ENCODE results near the gene CACNA2D3. TPM values are rescaled to one million over a fixed set of nuclear protein-coding genes. Genes with fewer than 3 reads are reported as not detected.

The CACNA2D3 gene
- total RNA-seq, 1 donor from 2014 or later, result 35.5 TPM

DNA sequence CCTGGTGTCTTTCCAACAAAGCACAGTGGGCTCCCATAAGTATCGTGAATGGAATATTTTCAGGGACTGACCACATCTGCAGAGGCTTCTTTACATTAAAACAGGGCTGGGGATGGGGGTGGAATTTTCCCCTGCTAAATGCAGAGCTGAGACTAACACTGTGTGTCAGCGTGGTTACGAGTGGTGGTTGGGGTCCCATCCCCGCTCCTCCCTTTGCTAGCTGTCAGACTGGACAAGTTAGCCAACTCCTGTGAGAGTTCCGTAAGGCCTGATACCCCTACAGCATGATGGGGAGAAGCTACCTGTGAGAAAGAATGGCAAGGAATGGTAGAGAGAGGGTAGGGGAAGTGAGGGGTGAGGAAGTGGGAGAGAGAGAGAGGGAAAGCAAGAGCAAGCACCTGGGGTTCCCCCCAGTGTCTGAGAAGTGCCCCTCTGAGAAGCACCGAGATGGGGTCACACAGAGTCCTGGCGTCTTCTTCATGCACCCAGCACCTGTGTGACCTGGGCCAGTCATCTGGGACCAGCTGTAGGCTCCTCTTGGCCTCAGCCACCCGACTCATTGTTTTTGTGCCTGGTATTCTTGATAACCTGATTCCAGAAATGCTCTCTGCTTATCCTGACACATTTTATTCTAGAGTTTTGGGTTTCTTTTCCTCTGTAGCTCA is 395.8 kb downstream of the CACNA2D3 start:
- no peak for ATAC-seq (ENCODE audit: poor library complexity)
- intact Hi-C loops (cut with DNase I), result no loop called here
- no peak for DNase-seq

DNA sequence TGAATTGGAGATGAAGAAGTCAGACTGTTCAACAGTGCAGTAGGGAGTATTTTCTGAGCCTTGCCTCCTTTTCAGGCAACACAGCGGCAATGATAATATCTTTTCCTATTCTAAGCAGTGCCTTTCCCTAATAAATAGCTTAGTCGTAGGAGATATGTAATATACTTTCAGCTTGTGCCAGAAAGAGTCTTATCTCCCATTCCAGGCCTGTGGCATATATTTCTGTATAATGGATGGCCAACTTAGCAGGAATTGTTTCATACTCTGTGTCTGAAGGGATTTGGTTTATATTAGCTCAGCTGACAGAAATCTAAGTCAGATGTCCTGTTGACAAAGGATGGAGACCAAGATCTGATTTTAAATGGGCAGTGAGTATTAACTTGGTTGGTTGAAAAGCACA is 397.1 kb downstream of the CACNA2D3 start:
- no peak for ATAC-seq (ENCODE audit: poor library complexity)
- no peak for DNase-seq
- intact Hi-C loops (cut with DNase I), result no loop called here

DNA sequence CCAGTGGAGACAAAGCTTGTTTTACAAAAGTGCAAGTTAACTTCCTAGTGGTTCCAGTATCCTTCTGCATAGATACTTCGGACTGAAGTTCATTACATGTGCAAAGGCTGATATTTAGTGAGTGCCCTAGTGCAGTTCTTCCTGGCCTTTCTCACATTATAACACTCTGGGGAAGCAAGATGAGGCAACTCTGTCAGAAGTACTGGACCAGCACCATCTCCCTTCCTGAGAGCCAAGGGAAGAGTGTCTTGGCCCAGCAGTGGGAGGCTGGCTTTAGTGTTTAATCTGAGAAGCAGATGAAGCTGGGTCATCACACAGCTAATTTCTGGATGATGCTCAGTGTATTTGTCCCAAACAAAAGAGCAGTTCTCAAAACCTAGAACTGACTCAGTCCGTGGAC is 397.7 kb downstream of the CACNA2D3 start:
- intact Hi-C loops (cut with DNase I), result no loop called here
- no peak for ATAC-seq (ENCODE audit: poor library complexity)
- no peak for DNase-seq

DNA sequence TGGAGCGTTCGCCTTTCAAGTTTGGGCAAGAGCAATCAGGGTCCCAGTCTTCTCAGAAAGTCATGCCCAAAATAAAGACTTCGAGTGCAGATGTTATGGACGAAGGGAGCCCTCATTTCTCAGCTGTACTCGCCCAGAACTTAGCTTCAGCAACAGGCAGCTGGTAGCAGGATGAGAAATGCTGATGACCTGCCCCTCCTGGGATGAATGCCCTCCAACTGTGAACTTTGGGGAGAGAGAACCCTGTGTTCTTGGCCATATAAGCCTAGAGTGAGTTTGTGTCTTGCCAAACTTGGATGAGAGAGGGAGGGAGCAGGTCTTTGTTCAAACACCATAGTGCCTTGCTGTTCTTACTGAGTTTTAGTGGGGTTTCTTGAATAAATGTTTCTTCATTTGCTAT is 405.2 kb downstream of the CACNA2D3 start:
- intact Hi-C loops (cut with DNase I), result no loop called here
- DNase-seq (no peak), ATAC-seq (ENCODE audit: poor library complexity) (peak; percentile 46)

DNA sequence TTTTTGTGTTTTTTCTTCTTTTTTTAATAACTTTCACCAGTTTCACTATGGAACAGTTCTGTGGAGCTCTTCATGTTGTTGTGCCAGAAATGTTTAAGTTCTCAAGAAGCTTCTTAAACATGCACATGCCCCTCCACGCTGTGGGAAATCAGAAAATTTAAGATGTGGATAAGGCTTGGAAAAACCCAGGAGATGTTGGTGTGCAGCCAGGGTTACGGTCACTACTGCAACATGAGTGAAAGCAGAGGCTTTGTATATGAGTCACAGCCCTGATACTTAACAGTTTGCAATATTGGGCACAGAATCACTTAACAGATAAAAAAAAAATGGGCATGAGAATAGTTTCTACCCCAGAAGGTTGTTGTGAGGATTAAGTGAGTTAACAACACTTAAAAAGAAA is 405.6 kb downstream of the CACNA2D3 start:
- intact Hi-C loops (cut with DNase I), result no loop called here
- no peak for DNase-seq
- no peak for ATAC-seq (ENCODE audit: poor library complexity)

DNA sequence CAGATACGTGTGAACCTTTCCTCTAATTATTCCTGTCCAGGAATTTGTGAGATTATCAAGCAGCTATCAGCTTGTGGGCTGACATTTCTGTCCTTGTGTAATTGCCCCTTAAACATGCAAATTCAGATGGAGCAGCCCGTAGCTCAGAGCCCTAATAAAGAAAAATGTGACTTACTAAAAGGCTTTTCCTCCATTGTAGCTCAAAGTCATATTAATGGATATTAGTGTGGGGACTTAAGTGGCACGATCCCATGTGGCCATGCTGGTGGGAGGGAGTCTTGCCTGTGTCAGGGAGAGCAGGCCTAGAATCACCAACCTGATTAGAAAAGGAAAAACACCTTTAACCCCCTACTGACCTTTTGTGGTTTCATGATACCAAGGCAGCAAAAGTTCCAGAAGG is 406.3 kb downstream of the CACNA2D3 start:
- DNase-seq, result no peak
- intact Hi-C loops (cut with DNase I), result no loop called here
- no peak for ATAC-seq (ENCODE audit: poor library complexity)

DNA sequence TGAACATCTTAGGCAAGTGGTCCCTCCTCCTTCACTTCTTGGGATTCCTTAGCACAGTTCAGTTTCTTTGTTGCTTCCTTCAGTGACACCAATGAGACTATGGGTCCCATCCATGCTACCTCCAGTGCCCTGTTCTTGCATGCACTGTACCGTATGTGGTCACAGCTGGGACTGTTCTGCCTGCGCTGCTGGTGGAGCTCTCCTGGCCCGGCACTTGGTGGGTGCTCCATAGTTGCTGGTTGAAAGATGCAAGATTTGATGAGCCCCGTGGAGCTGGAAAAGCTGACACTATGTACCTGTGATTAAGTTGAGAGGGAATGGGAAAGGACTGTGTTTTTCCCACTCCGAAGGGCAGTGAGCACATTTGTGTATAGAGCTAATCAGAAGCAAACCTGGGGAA is 407.7 kb downstream of the CACNA2D3 start:
- ATAC-seq (ENCODE audit: poor library complexity), result no peak
- no peak for DNase-seq
- intact Hi-C loops (cut with DNase I), result no loop called here

DNA sequence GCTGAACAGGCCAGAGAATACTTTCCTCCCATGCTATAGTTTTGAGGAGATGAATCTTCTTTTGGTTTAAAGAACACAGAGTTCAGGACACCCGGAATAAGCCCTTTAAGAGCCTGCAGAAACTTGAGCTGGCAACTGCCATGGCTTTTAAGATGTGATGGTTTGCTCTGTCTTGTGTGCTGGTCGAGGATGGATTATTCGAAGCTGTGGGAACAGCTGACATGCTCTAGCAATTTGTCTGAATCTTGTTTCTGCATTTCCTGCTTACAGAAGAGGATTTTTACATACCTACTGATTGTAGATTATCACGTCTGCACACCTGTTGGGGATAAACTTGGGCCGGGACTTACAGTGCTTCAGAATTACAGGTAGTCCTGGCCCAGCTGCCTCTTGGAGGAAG is 408.6 kb downstream of the CACNA2D3 start:
- ATAC-seq (ENCODE audit: poor library complexity) (no peak), DNase-seq (no peak)
- intact Hi-C loops (cut with DNase I), result no loop called here

DNA sequence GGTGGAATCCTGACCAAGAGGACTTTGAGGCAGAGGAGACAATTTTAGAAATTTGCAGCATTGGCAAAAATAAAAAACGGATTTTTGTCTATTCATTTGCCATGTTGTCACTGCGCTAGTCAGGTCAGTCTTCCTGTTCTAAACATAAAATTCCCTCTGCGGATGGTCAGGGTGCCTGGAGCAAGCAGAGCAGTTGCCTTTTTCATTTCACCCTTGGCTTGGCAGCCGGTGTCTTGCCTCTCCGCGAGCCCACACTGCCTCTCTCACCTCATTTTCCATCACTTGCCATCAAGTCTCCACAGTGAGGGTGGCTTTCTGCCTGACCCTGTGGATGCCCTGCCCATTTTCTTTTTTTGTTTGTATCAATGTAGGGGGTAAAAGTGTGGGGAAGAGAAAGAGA is 409.4 kb downstream of the CACNA2D3 start:
- ATAC-seq (ENCODE audit: poor library complexity), result no peak
- intact Hi-C loops (cut with DNase I), result no loop called here
- DNase-seq, result no peak

DNA sequence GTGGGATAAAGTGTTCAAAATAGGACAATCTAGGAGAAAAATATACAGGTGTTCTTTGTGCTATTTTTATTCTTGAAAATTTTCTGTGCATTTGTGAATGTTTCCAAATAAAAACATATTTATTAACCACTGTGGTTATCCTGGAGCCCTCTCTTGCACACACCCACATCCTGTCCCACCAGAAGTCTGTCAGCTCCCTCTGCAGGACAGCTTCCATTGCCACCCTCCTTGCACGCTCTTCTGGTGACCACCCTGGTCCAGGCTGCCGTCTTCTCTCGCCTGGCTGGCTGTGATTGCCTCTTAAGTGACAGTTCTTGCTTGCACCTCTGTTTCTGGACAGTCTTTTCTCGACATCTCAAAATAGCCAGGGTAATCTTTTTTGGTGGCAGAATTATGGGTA is 411.5 kb downstream of the CACNA2D3 start:
- ATAC-seq (ENCODE audit: poor library complexity), result no peak
- intact Hi-C loops (cut with DNase I), result no loop called here
- DNase-seq, result no peak

DNA sequence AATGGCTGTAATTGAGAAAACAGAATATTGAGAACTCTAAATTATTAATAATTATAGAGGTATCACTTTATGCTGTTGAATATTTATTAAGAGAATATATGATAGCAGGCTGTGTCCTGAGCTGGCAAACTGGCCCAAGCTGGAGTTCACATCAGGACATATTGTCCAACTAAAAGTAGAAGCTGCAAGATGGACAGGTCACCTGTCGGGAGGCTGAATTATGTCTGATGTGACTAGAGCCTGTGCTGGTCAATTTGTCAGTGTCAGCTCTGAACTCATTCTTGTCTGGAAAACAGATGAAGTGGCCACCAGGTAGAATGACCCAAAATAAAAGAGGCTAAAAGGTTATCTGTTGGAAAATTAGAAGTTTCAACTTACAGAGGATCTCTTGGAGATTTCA is 413.3 kb downstream of the CACNA2D3 start:
- peak; percentile 66 for ATAC-seq (ENCODE audit: poor library complexity)

DNA sequence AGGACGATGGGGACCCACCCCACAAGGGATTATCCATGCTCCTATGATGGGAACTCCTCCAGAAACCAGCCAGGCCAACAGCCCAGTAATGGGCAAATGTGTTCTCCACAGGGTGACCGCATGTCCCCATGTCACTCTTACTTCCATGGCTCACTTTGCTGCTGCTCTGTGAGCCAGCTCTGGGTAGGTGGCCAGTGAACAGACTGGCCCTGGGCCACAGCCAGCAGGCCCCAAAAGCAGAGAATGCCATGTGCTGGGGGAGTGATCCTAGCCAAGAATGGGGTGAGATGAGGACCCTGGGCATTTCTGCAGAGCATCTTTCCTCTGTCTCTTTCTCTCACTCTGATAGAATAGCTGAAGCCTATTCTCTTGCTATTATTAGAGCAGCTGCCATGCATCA is 414.1 kb downstream of the CACNA2D3 start:
- ATAC-seq (ENCODE audit: poor library complexity) (peak; percentile 45), DNase-seq (no peak)
- intact Hi-C loops (cut with DNase I), result no loop called here

More for the DNA sequence above, 413.3 kb downstream of the CACNA2D3 start:
- intact Hi-C loops (cut with DNase I), result no loop called here
- DNase-seq, result no peak

DNA sequence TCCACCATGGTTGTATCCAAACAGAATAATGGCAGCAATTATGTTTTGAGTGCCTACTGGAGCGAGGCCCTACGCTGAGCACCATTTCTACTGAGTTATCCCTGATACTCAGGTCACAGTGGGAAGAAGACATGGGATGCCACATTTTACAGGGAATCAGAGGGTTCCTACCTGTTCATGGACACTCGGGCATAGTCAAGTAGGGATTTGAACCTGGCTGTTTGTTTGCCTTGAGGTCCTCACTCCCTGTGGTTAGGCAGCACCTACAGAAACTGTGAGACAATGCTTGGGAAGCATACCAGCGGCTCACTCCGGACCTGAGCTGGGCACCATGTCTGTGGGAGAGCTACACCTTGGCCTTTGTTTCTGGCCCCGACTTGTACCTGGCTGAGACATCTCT is 415.2 kb downstream of the CACNA2D3 start:
- ATAC-seq (ENCODE audit: poor library complexity), result no peak
- DNase-seq, result no peak
- intact Hi-C loops (cut with DNase I), result no loop called here

DNA sequence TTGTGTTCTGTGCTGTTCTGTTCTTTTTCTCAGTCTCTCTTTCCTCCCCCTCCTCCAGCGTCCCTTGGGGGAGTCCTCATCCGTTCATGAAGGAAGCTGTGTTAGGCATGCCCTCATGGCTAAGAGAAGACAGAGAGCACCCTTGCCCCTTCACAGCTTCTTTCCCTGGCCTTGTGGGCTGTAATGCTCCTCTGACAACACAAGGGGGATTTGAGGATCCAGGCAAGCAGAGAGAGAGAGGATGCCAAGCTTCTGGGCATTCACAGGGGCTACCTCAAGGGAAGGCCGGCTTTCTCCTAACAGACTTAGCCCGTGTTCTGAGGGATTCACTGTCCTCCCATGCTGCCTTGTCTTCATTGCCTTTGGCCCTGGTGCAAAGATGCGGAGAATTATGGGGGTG is 416.0 kb downstream of the CACNA2D3 start:
- DNase-seq (no peak), ATAC-seq (ENCODE audit: poor library complexity) (no peak)
- intact Hi-C loops (cut with DNase I), result no loop called here

DNA sequence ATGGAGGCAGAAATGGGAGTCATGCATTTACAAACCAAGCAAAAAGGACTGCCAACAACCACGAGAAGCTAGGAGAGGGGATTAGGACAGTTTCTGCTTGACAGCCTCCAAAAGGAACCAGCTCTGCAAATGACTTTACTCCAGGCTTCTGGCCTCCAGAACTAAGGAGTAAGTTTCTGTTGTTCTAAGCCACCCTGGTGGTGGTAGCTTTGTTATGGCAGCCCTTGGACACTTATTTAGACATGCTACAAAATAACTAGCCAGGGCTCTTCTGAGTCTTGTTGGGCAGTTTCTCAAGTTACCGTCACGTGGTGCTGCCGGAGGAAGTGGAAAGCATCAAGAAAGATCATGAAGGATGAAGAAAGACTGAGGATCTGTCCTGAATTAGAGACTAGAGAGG is 419.0 kb downstream of the CACNA2D3 start:
- no peak for ATAC-seq (ENCODE audit: poor library complexity)
- intact Hi-C loops (cut with DNase I), result no loop called here
- no peak for DNase-seq

DNA sequence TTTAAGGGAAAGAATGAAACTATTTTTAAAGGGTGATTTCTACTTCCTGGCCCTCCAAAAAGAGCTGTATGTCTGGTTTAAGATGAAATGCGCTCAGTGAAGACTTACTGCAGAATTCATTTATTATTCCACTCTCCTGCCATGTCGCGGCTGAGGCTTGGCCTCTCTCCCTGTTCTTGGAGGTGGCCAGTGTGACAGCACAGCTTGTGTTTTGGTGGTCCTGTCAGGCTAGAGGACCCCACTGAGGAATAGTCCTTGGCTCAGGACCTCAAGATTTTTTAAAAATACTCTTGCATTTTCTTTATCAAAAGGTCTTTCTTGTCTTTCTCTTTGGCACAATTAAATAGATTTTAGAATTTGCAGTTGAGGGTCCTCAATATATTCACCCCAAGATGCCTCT is 421.1 kb downstream of the CACNA2D3 start:
- ATAC-seq (ENCODE audit: poor library complexity) (no peak), DNase-seq (no peak)
- intact Hi-C loops (cut with DNase I), result no loop called here

DNA sequence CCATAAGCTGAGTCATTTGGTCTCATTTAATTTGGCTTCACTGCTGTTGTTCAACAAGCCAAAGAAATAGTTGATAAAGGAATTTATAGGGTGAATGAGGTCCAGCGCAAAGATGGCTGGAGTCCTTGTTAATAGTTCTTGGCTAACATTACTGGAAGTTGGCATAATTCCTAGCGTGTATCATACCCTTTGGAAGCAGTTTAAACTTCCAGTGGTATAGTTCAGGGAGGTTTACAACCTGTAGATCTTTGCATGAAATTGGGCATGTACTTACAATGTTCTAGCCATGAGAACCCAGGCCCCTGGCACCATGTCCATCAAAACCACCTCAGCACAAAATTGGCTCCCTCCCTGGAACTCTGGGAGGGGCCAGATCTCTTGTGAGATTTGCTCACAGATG is 424.7 kb downstream of the CACNA2D3 start:
- intact Hi-C loops (cut with DNase I), result no loop called here
- DNase-seq (no peak), ATAC-seq (ENCODE audit: poor library complexity) (no peak)

DNA sequence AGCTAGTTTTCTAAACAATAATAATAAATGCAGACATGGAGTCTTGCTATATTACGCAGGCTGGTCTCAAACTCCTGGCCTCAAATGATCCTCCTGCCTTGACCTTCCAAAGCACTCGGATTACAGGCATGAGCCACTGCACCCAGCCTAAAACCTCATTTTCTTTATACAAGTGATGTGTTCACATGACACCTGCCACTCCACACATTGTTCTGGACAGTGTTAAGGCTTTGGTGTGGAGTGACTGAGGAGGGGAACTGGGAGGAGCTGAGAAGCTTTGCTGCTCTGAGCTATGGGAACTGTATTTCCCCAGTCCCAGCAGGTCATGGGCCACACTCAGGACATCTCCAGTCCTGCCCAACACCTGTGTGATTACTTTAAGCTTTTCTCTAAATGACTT is 425.5 kb downstream of the CACNA2D3 start:
- DNase-seq (no peak), ATAC-seq (ENCODE audit: poor library complexity) (no peak)
- intact Hi-C loops (cut with DNase I), result no loop called here

DNA sequence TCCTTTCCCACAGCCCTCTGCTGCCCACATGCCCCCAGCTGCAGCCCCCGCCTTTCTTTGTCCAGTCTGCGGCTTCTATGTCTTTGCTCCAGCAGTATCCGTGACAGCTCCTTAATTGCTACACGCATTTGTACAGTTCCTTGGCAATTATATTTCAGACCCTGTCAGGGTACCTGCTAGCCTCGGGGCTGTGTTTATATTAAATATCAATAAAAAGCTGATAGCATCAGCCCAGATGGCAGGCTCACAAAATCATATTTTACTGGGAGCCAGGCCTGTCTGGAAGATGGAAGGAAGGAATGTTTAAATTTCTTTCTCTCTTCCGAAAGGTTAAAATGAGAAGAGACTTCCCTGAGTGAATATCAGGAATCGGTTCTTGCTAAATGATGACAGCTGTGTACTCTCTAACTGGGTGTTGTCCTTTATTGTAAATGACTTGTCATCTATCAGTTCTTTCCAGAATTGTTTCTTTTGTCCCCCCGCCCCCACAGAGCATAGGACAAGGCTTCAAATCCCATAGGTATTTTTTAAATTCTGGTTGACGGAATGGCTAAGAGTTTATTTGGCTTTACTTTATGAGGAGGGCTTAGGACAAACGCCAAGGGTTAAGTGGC is 427.4 kb downstream of the CACNA2D3 start:
- ATAC-seq (ENCODE audit: poor library complexity) (no peak), DNase-seq (no peak)
- intact Hi-C loops (cut with DNase I), result no loop called here

DNA sequence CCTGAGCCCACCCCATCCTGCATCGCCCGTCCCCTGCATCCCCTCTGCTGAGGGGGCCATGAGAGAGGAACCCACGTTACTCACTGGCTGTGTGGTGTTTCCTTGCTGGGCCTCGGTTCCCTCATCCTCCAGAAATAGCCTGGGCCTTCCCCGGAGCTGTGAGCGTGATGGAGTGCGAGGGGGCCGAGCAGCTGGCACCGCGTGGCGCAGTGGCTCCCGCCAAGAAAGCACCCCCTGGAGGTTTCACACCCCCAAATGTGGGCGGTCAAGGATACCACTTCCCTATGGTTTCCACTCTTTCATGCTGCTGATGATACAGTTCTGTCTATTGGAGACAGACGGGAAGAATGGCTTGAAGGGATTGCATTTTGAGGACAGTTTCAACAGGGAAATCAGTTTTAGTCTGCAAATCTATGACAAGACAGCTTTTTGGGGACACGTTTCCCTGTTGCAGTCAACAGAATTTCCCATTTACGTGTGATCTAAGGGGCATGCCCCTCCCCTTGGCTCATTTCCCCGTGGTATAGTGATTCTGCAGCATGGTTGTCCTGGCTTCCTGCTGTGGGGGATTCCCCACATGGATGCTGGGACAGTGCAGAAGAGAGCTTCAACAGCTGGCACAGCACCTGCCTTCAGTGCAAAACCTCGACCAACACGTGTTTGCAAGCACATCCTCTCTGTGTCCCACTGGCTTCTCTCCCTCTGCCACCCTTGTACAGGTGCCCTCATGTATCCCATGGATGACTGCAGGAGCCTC is 428.0 kb downstream of the CACNA2D3 start:
- intact Hi-C loops (cut with DNase I), result no loop called here
- no peak for ATAC-seq (ENCODE audit: poor library complexity)
- DNase-seq, result no peak
